ENCODE results near the gene MXD4. TPM values are rescaled to one million over a fixed set of nuclear protein-coding genes. Genes with fewer than 3 reads are reported as not detected.
"Not testable (repeated sequence)": the region's sequence is repeated elsewhere in the genome, so short reads cannot be mapped to it uniquely, and the experiment has no call there.

Gene MXD4
- total and polyA plus RNA-seq, 9 of the 15 experiments (the other 6 are each of a cell fraction or from before 2014, with no cell fraction given) = 0.06 to 13.5 (median 5.9) TPM

DNA sequence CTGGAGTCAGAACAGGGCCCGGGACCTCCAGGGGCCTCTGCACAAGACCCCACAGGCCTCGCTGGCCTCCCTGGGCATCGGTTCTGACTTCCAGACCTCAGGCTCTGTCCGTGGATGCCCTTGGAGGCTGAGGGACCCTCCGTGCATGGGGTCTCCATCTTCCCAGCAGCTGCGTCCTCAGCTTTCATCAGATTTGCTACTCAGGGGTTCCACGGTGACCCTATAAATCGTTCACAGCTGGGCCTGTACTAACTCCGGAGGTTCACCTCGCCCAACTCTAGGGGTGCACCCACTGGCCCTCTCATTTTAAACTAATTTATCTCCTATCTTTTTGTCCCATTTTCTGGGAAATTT, 13.1 kb upstream of the MXD4 start:
- H3K79me2 ChIP-seq (ENCODE audit: control insufficient read depth, insufficient read depth, low read length); H3K27ac ChIP-seq (ENCODE audit: extremely low read depth, low read depth, low read length); H3K4me3 ChIP-seq; H3K9ac ChIP-seq (ENCODE audit: insufficient read depth in 1 of 2, low read depth in 2 of 2, low read length in 2 of 2); intact Hi-C loops (cut with micrococcal nuclease); H3K4me2 ChIP-seq (ENCODE audit: insufficient read depth, low read length); DNase-seq (ENCODE audit: extremely low read depth in 1 of 4, low spot score in 3 of 4); H4K20me1 ChIP-seq (replicated peaks; ENCODE audit: control insufficient read depth, insufficient read depth, low read length); ATAC-seq; H3K9me1 ChIP-seq (ENCODE audit: control insufficient read depth, insufficient read depth, low read length); H3K9me3 ChIP-seq (replicated peaks; ENCODE audit: control insufficient read depth, insufficient read depth, low read depth, low read length); H3K27me3 ChIP-seq (ENCODE audit: control insufficient read depth in 2 of 2, insufficient read depth in 2 of 2, low read length in 2 of 2); in situ Hi-C loops (cut with MboI); H2AFZ ChIP-seq (ENCODE audit: low read depth, low read length); BruUV-seq (replicated peaks); FAIRE-seq; CTCF ChIA-PET (ENCODE audit: low intra/inter-chr PET ratio): not testable (repeated sequence)
- peaks cover 12% of the 10 kb centered on the region; the same call in 1 of the 3 replicates for H3K36me3 ChIP-seq (ENCODE audit: control insufficient read depth, insufficient read depth, low read length)
- WGBS (ENCODE audit: insufficient coverage, low coverage, missing lambda C conversion rate) = 66% methylated on average over 7 of the region's 10 CpGs
- POLR2A ChIA-PET = interaction anchor here (0.6 kb wide), 1 partner anchor 1076 kb away, joined by 3 read pairs; no protein-coding TSS in a partner anchor
- H3K4me1 ChIP-seq (replicated peaks in 1 of 2; ENCODE audit: control insufficient read depth in 2 of 2, insufficient read depth in 2 of 2, low read length in 2 of 2) = peaks cover 5 to 57% of the 10 kb centered on the region in 2 experiments; a peak in 4 of 5 replicates

DNA sequence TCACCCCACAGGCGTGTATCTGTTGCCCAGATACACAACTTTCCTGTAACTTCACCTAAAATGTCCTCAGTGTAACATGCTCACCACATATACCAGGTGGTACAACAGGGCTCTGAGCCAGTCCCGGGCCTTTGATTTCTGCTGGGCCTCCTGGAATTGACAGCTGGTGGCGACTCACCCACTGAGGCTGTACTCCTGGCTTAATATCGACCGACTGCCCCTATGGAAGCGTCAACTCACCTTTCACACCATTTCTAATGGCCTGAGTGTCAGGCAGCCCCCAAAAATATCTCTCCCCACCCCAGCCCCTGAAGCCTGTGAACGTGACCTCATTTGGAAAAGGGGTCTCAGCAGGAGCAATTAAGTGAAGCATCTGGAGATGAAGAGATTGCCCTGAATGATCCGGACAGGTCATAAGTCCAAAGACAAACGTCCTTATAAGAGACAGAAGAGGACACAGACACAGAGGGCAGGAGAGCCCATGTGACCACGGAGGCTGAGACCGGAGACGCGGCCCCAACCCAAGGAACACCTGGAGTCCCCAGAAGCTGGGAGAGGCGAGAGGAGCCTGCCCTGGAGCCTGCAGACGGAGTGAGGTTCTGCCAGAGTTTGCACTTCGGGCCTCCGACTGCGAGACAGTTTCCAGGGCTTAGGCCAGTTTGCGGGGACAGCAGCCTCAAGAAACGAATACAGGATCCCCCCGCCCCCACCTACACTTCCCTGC, 12.6 kb upstream of the MXD4 start:
- Histone ChIP-seq H4K20me1 (replicated peaks; ENCODE audit: control insufficient read depth, insufficient read depth, low read length) (no peaks in the 10 kb centered on the region), H3K4me3 (no peak overlapping the region), H3K27ac (ENCODE audit: extremely low read depth, low read depth, low read length) (no peak overlapping the region), H3K9ac (ENCODE audit: insufficient read depth in 1 of 2, low read depth in 2 of 2, low read length in 2 of 2) (peak overlapping the region in 1 of 2 experiments; percentile 74; a peak in 1 of 4 replicates), H3K27me3 (ENCODE audit: control insufficient read depth in 2 of 2, insufficient read depth in 2 of 2, low read length in 2 of 2) (no peaks in the 10 kb centered on the region), H3K4me2 (ENCODE audit: insufficient read depth, low read length) (peak overlapping the region; percentile 58; the same call in 1 of the 2 replicates), H2AFZ (ENCODE audit: low read depth, low read length) (no peak overlapping the region), H3K36me3 (ENCODE audit: control insufficient read depth, insufficient read depth, low read length) (peaks cover 12% of the 10 kb centered on the region; the same call in 1 of the 3 replicates), H3K4me1 (replicated peaks in 1 of 2; ENCODE audit: control insufficient read depth in 2 of 2, insufficient read depth in 2 of 2, low read length in 2 of 2) (peaks cover 5 to 62% of the 10 kb centered on the region in 2 experiments; a peak in 4 of 5 replicates), H3K79me2 (ENCODE audit: control insufficient read depth, insufficient read depth, low read length) (no peaks in the 10 kb centered on the region), H3K9me3 (replicated peaks; ENCODE audit: control insufficient read depth, insufficient read depth, low read depth, low read length) (no peaks in the 10 kb centered on the region), H3K9me1 (ENCODE audit: control insufficient read depth, insufficient read depth, low read length) (no peaks in the 10 kb centered on the region)
- 63% methylated on average over 19 of the region's 21 CpGs for WGBS (ENCODE audit: insufficient coverage, low coverage, missing lambda C conversion rate)
- POLR2A ChIA-PET = interaction anchor here (0.6 kb wide), 2 partner anchors 12 to 1077 kb away, joined by 3 to 4 read pairs; partner anchors contain the start of gene MXD4
- ATAC-seq (no peak), DNase-seq (ENCODE audit: extremely low read depth in 1 of 4, low spot score in 3 of 4) (no peak), FAIRE-seq (no peak)
- intact Hi-C loops (cut with micrococcal nuclease) (no loop called here), in situ Hi-C loops (cut with MboI) (no loop called here)
- no TSS peak for BruUV-seq (replicated peaks)
- CTCF ChIA-PET (ENCODE audit: low intra/inter-chr PET ratio) = no interaction called here
- TF ChIP-seq L3MBTL2 (IDR thresholded peaks at IDR 0.05) (0 out of 2 replicates have a peak, but pooled peaks have one; percentile 2), HCFC1 (IDR thresholded peaks at IDR 0.05; ENCODE audit: low read depth, low read length) (no peak), ESRRA (IDR thresholded peaks at IDR 0.05; ENCODE audit: borderline replicate concordance, low read depth) (0 out of 2 replicates have a peak, but pooled peaks have one; percentile 2)
- TF ChIP-seq, protein P1, sequence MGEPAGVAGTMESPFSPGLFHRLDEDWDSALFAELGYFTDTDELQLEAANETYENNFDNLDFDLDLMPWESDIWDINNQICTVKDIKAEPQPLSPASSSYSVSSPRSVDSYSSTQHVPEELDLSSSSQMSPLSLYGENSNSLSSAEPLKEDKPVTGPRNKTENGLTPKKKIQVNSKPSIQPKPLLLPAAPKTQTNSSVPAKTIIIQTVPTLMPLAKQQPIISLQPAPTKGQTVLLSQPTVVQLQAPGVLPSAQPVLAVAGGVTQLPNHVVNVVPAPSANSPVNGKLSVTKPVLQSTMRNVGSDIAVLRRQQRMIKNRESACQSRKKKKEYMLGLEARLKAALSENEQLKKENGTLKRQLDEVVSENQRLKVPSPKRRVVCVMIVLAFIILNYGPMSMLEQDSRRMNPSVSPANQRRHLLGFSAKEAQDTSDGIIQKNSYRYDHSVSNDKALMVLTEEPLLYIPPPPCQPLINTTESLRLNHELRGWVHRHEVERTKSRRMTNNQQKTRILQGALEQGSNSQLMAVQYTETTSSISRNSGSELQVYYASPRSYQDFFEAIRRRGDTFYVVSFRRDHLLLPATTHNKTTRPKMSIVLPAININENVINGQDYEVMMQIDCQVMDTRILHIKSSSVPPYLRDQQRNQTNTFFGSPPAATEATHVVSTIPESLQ (CRISPR knock-in tag; IDR thresholded peaks at IDR 0.05) = no peak

All from K562 (cell line).